HG02973 (cell line): Measurements from ENCODE around the gene SLC35G3.
"Not testable (repeated sequence)": the region's sequence is repeated elsewhere in the genome, so short reads cannot be mapped to it uniquely, and the experiment has no call there.

ENCODE experiments used
- ATAC-seq: cut with Tn5 transposase; IDR thresholded peaks from one replicate; pipeline ENCODE4 v1.9.1; 2021; ENCODE audit warnings: moderate library complexity; ENCODE audit not compliant: unreplicated experiment

Gene SLC35G3

GRCh38 chr17:35167046-35167445 is 27.1 kb downstream of the SLC35G3 start:
- ATAC-seq: no peak

- ATAC-seq: no peak
These were observed 27.7 kb downstream of the SLC35G3 start for GRCh38 chr17:35166526-35166925.

- no peak for ATAC-seq
These were observed 29.5 kb downstream of the SLC35G3 start for GRCh38 chr17:35164716-35165115.

GRCh38 chr17:35163886-35164285 is 30.3 kb downstream of the SLC35G3 start:
- no peak for ATAC-seq

GRCh38 chr17:35162755-35163154 is 31.4 kb downstream of the SLC35G3 start:
- no peak for ATAC-seq

GRCh38 chr17:35161281-35161761 is 32.9 kb downstream of the SLC35G3 start:
- no peak for ATAC-seq

- ATAC-seq: no peak
These were observed 33.6 kb downstream of the SLC35G3 start for GRCh38 chr17:35160354-35161201.

- no peak for ATAC-seq
These were observed 34.3 kb downstream of the SLC35G3 start for GRCh38 chr17:35159940-35160339.

- ATAC-seq: no peak
These were observed 38.9 kb downstream of the SLC35G3 start for GRCh38 chr17:35155246-35155645.

GRCh38 chr17:35154196-35155165 is 39.7 kb downstream of the SLC35G3 start:
- ATAC-seq: no peak

GRCh38 chr17:35152421-35153140 is 41.6 kb downstream of the SLC35G3 start:
- no peak for ATAC-seq

GRCh38 chr17:35151080-35151479 is 43.1 kb downstream of the SLC35G3 start:
- ATAC-seq: not testable (repeated sequence)

- ATAC-seq: no peak
These were observed 44.3 kb downstream of the SLC35G3 start for GRCh38 chr17:35149941-35150340.

- no peak for ATAC-seq
These were observed 46.0 kb downstream of the SLC35G3 start for GRCh38 chr17:35148144-35148543.

- ATAC-seq: no peak
These were observed 46.8 kb downstream of the SLC35G3 start, which contains the start of gene UNC45B for GRCh38 chr17:35147375-35147905. Gene UNC45B (plus strand): TSS chr17:35147817. CDS start chr17:35148264, 447 bp downstream.

- no peak for ATAC-seq
These were observed 47.9 kb downstream of the SLC35G3 start for GRCh38 chr17:35146214-35146833.

GRCh38 chr17:35144840-35145239 is 49.4 kb downstream of the SLC35G3 start:
- ATAC-seq: no peak
